ENCODE measurements around the gene ENTHD1.

Gene ENTHD1

GRCh38 chr22:39809772-39810557 is 83.6 kb downstream of the ENTHD1 start:
- no peaks in the 10 kb centered on the region for H4K20me1 ChIP-seq (ENCODE audit: insufficient read depth)

GRCh38 chr22:39808081-39808480 is 85.5 kb downstream of the ENTHD1 start:
- peak; percentile 35; the same call in 1 of the 2 replicates for TF ChIP-seq CTCF (conservative IDR thresholded peaks at IDR 0.05; ENCODE audit: low read depth, low read length)
- H2AFZ ChIP-seq (ENCODE audit: low read depth): no peak overlapping the region
- no peak overlapping the region for H3K27ac ChIP-seq
- no peak overlapping the region for H3K4me3 ChIP-seq (IDR thresholded peaks at IDR 0.05; ENCODE audit: insufficient read depth, low read depth, low read length)
- H3K4me2 ChIP-seq: no peak overlapping the region
- H3K27me3 ChIP-seq (ENCODE audit: insufficient read depth, low read depth): no peaks in the 10 kb centered on the region
- no peaks in the 10 kb centered on the region for H3K4me1 ChIP-seq (ENCODE audit: low read depth, poor library complexity, severe bottlenecking)
- H3K36me3 ChIP-seq (ENCODE audit: insufficient read depth): no peaks in the 10 kb centered on the region
- no peaks in the 10 kb centered on the region for H3K79me2 ChIP-seq (ENCODE audit: insufficient read depth, low read depth)
- no peak overlapping the region for H3K9ac ChIP-seq
- no peaks in the 10 kb centered on the region for H4K20me1 ChIP-seq (ENCODE audit: insufficient read depth)

More at GRCh38 chr22:39809772-39810557, 83.6 kb downstream of the ENTHD1 start:
- TF ChIP-seq CTCF (conservative IDR thresholded peaks at IDR 0.05; ENCODE audit: low read depth, low read length): no peak
- Histone ChIP-seq H2AFZ (ENCODE audit: low read depth) (no peak overlapping the region), H3K9ac (no peak overlapping the region), H3K4me2 (no peak overlapping the region), H3K4me1 (ENCODE audit: low read depth, poor library complexity, severe bottlenecking) (no peaks in the 10 kb centered on the region), H3K27me3 (ENCODE audit: insufficient read depth, low read depth) (no peaks in the 10 kb centered on the region), H3K36me3 (ENCODE audit: insufficient read depth) (no peaks in the 10 kb centered on the region), H3K27ac (no peak overlapping the region), H3K79me2 (ENCODE audit: insufficient read depth, low read depth) (no peaks in the 10 kb centered on the region), H3K4me3 (IDR thresholded peaks at IDR 0.05; ENCODE audit: insufficient read depth, low read depth, low read length) (no peak overlapping the region)

- Histone ChIP-seq H3K36me3 (ENCODE audit: insufficient read depth) (no peaks in the 10 kb centered on the region), H4K20me1 (ENCODE audit: insufficient read depth) (no peaks in the 10 kb centered on the region), H3K27ac (no peak overlapping the region), H3K79me2 (ENCODE audit: insufficient read depth, low read depth) (no peaks in the 10 kb centered on the region), H3K4me3 (IDR thresholded peaks at IDR 0.05; ENCODE audit: insufficient read depth, low read depth, low read length) (no peak overlapping the region), H2AFZ (ENCODE audit: low read depth) (no peak overlapping the region), H3K9ac (no peak overlapping the region), H3K27me3 (ENCODE audit: insufficient read depth, low read depth) (no peaks in the 10 kb centered on the region), H3K4me2 (no peak overlapping the region), H3K4me1 (ENCODE audit: low read depth, poor library complexity, severe bottlenecking) (no peaks in the 10 kb centered on the region)
- no peak for TF ChIP-seq CTCF (conservative IDR thresholded peaks at IDR 0.05; ENCODE audit: low read depth, low read length)
Observed at GRCh38 chr22:39806109-39806508, 87.5 kb downstream of the ENTHD1 start.

GRCh38 chr22:39805117-39805516 is 88.4 kb downstream of the ENTHD1 start:
- TF ChIP-seq CTCF (conservative IDR thresholded peaks at IDR 0.05; ENCODE audit: low read depth, low read length): no peak
- no peak overlapping the region for H3K4me3 ChIP-seq (IDR thresholded peaks at IDR 0.05; ENCODE audit: insufficient read depth, low read depth, low read length)
- no peaks in the 10 kb centered on the region for H3K79me2 ChIP-seq (ENCODE audit: insufficient read depth, low read depth)
- no peaks in the 10 kb centered on the region for H3K4me1 ChIP-seq (ENCODE audit: low read depth, poor library complexity, severe bottlenecking)
- H3K27me3 ChIP-seq (ENCODE audit: insufficient read depth, low read depth): no peaks in the 10 kb centered on the region
- H4K20me1 ChIP-seq (ENCODE audit: insufficient read depth): no peaks in the 10 kb centered on the region
- H3K27ac ChIP-seq: no peak overlapping the region
- H3K9ac ChIP-seq: no peak overlapping the region
- no peak overlapping the region for H3K4me2 ChIP-seq
- H2AFZ ChIP-seq (ENCODE audit: low read depth): no peak overlapping the region
- no peaks in the 10 kb centered on the region for H3K36me3 ChIP-seq (ENCODE audit: insufficient read depth)
